Activated CD4-positive, alpha-beta T cell treated with anti-CD3 and anti-CD28 coated beads, Interleukin-10, Interleukin-2, amounts not matched to agents 100 ng/mL and 50 ng/mL, durations not matched to agents 16 hours and 8 hours (primary cell): ENCODE data around the gene MYO10.

Experiments
- DNase-seq: peaks from one replicate; pipeline ENCODE4 v3.0.0-alpha.2; 2020

MYO10 gene

GRCh38 chr5:16806711-16807546 is 129.2 kb downstream of the MYO10 start:
- DNase-seq: no peak

DNA sequence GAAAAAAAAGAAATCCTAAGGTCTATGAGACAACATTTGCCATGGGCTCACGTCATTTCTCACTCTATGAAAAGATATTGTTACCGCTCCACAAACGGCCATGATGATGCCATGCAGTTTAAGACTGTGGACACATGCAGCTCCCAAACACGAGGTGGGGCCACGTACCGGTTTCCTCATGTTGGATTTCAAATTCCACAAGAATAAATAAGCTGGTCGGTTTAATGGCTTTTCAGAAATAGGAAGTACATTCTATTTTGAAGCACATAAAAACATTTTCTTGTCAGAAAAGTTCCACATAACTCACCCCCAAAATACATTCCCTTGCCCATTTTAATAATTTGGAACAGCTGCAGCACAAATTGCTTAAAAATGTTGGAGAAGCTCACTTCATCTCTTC is 130.6 kb downstream of the MYO10 start:
- no peak for DNase-seq

- DNase-seq: no peak
These were observed 132.3 kb downstream of the MYO10 start for GRCh38 chr5:16803831-16804230.

- no peak for DNase-seq
These were observed 135.6 kb downstream of the MYO10 start for GRCh38 chr5:16800477-16800876.

DNA sequence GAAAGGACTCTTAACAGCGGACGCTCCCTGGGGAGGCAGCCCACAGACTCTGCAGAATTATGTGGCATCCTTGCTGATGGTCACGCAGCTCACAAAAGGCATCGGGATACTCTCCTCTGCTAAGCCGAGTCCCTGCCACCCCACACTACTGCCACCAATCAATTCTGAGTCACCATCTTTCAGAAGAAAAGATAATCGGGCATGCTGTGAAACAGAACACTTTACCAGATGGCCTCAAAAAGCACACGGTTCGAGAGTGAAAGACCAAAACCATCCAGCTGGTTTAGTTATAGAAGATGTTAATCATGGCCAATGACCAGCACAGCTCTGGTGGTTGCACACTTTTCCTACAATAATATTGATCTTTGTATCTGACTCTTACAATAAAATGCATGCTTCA is 136.3 kb downstream of the MYO10 start:
- no peak for DNase-seq

DNA sequence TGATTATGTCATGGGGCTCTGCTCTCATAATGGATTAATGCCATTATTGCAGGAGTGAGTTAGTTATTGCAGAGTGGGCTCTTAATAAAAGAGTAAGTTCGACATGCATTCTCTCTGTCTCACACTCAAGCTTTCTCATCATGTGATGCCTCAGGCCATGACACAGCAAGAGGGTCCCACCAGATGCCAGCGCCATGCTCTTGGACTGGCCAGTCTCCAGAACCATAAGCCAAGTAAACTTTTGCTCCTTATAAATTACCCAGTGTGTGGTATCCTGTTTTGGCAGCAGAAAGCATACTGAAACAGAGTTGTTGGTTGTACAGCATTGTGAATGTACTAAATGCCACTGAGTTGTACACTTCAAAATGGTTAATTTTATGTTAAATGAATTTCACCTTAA is 138.1 kb downstream of the MYO10 start:
- no peak for DNase-seq

GRCh38 chr5:16794269-16794913 is 141.7 kb downstream of the MYO10 start:
- no peak for DNase-seq

- no peak for DNase-seq
These were observed 143.4 kb downstream of the MYO10 start for GRCh38 chr5:16792598-16793275.

DNA sequence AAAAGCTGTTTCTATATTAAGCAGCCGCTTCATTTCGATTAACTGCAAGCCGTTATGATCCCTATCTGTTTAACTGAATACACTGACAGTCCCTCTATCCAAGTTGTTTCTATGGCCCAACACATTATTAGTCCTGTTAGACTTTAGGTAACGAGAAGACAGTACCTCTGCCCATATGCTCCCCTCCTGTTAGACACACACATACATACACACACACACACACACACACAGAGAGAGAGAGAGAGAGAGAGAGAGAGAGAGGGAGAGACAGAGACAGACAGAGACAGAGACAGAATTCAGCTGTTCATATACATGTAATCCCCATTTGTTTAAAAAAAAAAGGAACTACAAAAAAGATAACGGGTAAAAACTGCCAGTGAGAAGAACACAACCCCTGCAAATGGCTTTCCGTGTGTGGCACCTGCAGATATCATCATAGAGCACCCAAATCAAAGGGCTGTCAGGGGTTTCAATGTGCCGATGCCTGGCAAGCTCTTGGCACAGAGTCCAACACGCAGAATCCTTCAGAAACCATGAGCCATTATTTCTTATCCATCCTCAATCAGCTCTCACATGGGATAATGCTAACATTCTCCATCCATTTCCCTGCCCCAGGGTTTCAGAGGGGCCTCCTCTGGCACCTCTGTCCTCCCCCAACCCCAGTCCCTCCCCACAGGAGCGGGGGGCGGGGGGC is 144.0 kb downstream of the MYO10 start:
- DNase-seq: no peak

DNA sequence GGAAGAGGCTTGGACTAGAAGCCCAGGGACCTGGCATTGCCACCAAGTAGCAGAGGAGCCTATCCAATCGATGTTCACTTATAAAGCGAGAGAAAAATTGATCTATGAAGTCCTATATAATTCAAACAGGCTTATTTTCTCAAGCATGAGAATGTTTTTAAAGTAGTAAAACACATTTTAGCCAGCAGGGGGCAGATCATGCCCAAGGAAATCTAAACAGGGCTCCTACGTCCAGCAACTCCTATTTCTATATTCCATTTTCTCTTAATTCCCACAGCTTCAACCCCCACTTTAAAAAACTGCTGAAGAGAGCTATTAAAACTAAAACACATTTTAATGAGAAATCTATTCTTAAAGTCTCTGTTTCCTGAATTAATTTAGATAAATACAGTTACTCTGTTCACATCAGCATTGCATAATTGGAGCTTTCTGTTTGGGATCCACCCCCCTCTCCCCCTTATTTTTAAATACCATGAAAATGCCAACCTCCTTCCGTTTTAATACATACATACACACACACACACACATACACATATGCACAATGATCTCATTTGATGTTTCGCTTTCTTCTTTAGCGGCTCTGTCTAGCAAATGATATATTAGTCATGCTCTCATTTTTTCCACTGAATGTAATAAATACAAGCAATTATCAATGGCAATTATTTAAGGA is 144.9 kb downstream of the MYO10 start:
- peak; percentile 55 for DNase-seq

DNA sequence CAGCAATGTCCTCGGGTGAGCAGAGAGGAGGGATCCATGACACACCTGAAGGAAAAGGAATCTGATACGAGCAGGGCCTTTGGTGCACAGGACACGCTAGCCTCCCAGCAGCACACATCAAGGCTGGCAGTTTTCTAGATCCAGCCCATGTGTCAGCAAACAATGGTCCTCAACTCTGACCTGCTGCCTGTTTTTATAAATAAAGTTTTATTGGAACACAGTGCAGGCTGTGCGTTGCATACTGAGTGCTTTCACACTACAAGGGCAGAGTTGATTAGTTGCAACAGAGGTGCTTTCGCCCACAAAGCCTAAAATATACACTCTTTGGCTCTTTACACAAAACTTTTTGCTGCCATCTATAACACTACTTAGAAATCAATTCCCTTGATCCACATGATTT is 147.1 kb downstream of the MYO10 start:
- no peak for DNase-seq

GRCh38 chr5:16787278-16787677 is 148.8 kb downstream of the MYO10 start:
- no peak for DNase-seq

DNA sequence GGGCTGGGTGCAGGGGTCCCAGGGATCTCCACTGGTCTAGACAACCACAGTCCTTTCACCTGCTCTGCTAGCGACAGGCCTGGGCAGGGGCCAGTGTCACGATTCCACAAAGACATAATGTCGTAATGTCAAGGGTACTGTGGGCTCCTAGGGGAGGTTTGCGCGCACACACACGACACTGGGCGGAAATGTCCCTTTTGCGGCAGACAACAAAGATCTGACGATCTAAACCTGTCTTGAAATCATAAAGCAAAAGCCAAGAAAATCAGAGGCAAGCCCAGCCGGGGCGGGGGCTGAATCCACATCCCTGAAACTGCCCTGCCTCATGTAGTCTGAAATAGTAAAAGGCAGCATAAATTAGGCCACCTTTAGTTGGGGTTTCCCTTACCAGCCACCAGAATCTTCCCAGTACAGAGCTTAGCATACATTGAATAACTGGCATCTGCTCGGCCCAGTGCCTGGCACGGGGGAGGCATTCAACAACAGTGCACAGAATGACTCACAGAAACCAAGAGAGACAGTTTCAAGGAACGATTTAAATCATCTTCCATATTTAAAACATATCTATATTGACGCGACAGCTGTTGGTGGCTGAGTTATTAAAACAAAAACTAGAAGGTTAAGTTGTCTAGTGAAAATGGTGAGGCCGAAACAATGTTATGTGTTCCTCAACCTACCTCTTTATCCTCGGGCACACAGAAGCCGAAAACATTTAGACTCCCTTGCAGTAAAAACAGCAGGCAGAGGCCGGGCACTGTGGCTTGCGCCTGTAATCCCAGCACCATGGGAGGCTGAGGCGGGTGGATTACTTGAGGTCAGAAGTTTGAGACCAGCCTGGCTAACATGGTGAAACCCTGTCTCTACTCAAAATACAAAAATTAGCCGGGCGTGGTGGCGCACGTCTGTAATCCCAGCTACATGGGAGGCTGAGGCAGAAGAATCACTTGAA is 151.0 kb downstream of the MYO10 start:
- DNase-seq: peak; percentile 92

GRCh38 chr5:16784088-16784487 is 152.0 kb downstream of the MYO10 start:
- no peak for DNase-seq

GRCh38 chr5:16781828-16782626 is 154.1 kb downstream of the MYO10 start:
- DNase-seq: no peak

GRCh38 chr5:16780325-16780724 is 155.8 kb downstream of the MYO10 start:
- no peak for DNase-seq

- DNase-seq: no peak
These were observed 158.7 kb downstream of the MYO10 start for GRCh38 chr5:16777432-16777831.

- no peak for DNase-seq
These were observed 159.4 kb downstream of the MYO10 start for GRCh38 chr5:16776611-16777251.

DNA sequence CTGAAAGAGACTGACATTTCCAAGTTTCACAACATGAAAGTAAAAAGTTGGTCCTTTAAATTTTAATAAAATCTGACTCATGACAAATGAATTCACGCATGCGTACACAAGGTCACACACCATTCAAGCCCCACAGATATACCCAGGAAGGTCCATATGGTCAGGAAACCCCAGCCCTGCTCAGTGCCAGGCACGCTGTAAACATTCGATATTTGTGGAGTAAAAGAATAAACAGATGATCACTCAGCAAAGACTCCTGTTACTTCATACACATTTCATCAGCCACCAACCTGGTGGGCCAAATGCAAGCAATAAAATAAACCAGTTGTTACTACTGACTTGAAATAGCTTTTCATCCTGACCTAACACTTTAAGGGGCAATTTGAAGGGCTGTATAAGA is 161.3 kb downstream of the MYO10 start:
- no peak for DNase-seq

DNA sequence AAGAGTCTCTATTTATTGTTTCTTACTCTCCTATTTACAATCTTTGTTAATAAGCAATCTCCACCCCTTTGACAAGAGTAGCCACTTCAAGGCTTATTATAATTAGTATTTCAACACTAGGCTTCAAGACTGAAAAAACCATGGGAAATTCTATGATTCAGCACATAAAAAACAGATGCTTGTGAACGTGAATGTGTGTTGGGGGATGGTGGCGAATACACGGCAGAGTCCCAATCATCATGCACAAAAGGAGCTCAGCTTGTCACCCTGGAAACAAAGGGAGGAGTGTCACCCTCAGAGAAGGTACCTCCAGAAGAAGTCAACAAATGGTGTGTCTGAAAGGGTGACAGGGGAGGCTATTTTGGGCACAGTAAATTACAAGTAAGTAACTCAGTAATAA is 162.1 kb downstream of the MYO10 start:
- DNase-seq: no peak
